Activated CD8-positive, alpha-beta T cell treated with anti-CD3 and anti-CD28 coated beads for 36 hours (primary cell): ENCODE results near the gene RPP38. TPM values are rescaled to one million over a fixed set of nuclear protein-coding genes. Genes with fewer than 3 reads are reported as not detected.

Experiments used
- ATAC-seq: fragments of 200-7000 bp; cut with Tn5 transposase; one replicate; pipeline ENCODE4 v1.10.0; 2021; ENCODE audit warnings: mild to moderate bottlenecking, moderate library complexity
- CTCF ChIA-PET: fragments of 350-600 bp; sonication (Branson Sonifier 250); formaldehyde crosslinking; loops from one replicate; lab custom pipeline; 2021; ENCODE audit warnings: antibody characterized with exemption; lab: Charles Lee
- POLR2A ChIA-PET: fragments of 350-600 bp; sonication (Branson Sonifier 250); formaldehyde crosslinking; loops from one replicate; lab custom pipeline; 2021; ENCODE audit warnings: antibody characterized with exemption; lab: Charles Lee
- DNase-seq: peaks from one replicate; pipeline ENCODE4 v3.0.0-alpha.2; 2020
- H3K27ac Mint-ChIP-seq: one replicate; pipeline ENCODE4 v1.8.0; 2021; ENCODE audit warnings: mild to moderate bottlenecking, mixed read lengths
- H3K27me3 Mint-ChIP-seq: one replicate; pipeline ENCODE4 v1.8.0; 2021; ENCODE audit warnings: mixed read lengths
- H3K36me3 Mint-ChIP-seq: one replicate; pipeline ENCODE4 v1.8.0; 2021; ENCODE audit warnings: low read depth, mixed read lengths
- H3K4me1 Mint-ChIP-seq: one replicate; pipeline ENCODE4 v1.8.0; 2021; ENCODE audit warnings: low read depth, mixed read lengths
- H3K4me3 Mint-ChIP-seq: one replicate; pipeline ENCODE4 v1.8.0; 2021; ENCODE audit warnings: mild to moderate bottlenecking, moderate library complexity, mixed read lengths
- H3K9me3 Mint-ChIP-seq: one replicate; pipeline ENCODE4 v1.8.0; 2021; ENCODE audit warnings: mixed read lengths
- intact Hi-C: fragments of 100-400 bp; cut with micrococcal nuclease; formaldehyde crosslinking; loops from one replicate; pipeline ENCODE4 v1.10.0; 2022
- total RNA-seq, 2 experiments: library from RNA; stranded (reverse); gene quantifications; one replicate each; pipeline ENCODE4 v1.2.3, GENCODE V29; 2021
- TF ChIP-seq, protein P1 (sequence below): fragments of 200-600 bp; IDR thresholded peaks from one replicate; pipeline ENCODE4 v1.8.0; 2022; ENCODE audit warnings: antibody characterized with exemption, mild to moderate bottlenecking

The RPP38 gene
- total RNA-seq, 2 experiments from 2014 or later, result 16.2 to 24.2 TPM

DNA sequence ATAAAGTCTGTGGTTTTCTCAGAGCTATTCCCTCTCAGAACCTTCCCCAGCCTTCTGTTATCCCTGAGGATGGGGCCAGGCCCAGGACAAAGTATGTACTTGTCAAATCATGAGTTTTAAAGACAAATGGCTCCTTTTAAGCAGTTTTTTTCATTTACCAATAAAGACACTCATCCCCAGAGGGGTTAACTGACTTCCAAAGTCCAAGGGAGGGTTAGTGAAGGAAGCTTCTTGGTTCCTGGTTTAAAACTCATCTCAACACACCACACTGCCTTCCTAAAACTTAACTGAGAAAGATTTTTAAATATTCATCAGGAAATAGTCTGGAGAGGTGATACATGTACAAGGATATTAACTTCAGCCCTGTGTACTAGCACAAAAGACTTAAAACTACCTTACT lies 55.4 kb downstream of the RPP38 start:
- TF ChIP-seq, protein P1, sequence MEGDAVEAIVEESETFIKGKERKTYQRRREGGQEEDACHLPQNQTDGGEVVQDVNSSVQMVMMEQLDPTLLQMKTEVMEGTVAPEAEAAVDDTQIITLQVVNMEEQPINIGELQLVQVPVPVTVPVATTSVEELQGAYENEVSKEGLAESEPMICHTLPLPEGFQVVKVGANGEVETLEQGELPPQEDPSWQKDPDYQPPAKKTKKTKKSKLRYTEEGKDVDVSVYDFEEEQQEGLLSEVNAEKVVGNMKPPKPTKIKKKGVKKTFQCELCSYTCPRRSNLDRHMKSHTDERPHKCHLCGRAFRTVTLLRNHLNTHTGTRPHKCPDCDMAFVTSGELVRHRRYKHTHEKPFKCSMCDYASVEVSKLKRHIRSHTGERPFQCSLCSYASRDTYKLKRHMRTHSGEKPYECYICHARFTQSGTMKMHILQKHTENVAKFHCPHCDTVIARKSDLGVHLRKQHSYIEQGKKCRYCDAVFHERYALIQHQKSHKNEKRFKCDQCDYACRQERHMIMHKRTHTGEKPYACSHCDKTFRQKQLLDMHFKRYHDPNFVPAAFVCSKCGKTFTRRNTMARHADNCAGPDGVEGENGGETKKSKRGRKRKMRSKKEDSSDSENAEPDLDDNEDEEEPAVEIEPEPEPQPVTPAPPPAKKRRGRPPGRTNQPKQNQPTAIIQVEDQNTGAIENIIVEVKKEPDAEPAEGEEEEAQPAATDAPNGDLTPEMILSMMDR, result no peak
- peaks cover 7% of the 10 kb centered on the region for H3K36me3 Mint-ChIP-seq
- ATAC-seq (no peak), DNase-seq (no peak)
- H3K4me1 Mint-ChIP-seq, result peaks cover 19% of the 10 kb centered on the region
- H3K27ac Mint-ChIP-seq, result no peak overlapping the region
- H3K9me3 Mint-ChIP-seq, result no peaks in the 10 kb centered on the region
- ChIA-PET POLR2A (interaction anchor here (0.6 to 1.3 kb wide), 4 partner anchors 10 to 104 kb away, joined by 3 read pairs; no protein-coding TSS in a partner anchor), CTCF (interaction anchor here (1.6 kb wide), 1 partner anchor 10 kb away, joined by 6 read pairs; no protein-coding TSS in a partner anchor)
- no peaks in the 10 kb centered on the region for H3K27me3 Mint-ChIP-seq
- H3K4me3 Mint-ChIP-seq, result no peak overlapping the region
- intact Hi-C loops, result no loop called here

Other genes starting within 250 kb of the RPP38 start
- gene SUV39H2, start 218.5 kb upstream of the RPP38 start, total RNA-seq, result 10 to 100 TPM; 40.9 to 45.8 TPM
- gene DCLRE1C, start 143.3 kb upstream of the RPP38 start, total RNA-seq, result 10 to 100 TPM; 15.0 to 17.5 TPM
- gene MEIG1, start 138.0 kb upstream of the RPP38 start, total RNA-seq, result under 1 TPM in 1 of 2 experiments, not detected in 1; 0.79 TPM
- under 1 TPM; 0.32 to 0.63 TPM for gene OLAH, start 53.4 kb upstream of the RPP38 start, total RNA-seq
- 1 to 10 TPM; 1.6 to 2.0 TPM for gene ACBD7, start 8.6 kb upstream of the RPP38 start, total RNA-seq
- 10 to 100 TPM; 15.9 to 16.2 TPM for gene NMT2, start 71.3 kb downstream of the RPP38 start, total RNA-seq